ENCODE measurements around the gene RBM6.

RBM6 gene

DNA sequence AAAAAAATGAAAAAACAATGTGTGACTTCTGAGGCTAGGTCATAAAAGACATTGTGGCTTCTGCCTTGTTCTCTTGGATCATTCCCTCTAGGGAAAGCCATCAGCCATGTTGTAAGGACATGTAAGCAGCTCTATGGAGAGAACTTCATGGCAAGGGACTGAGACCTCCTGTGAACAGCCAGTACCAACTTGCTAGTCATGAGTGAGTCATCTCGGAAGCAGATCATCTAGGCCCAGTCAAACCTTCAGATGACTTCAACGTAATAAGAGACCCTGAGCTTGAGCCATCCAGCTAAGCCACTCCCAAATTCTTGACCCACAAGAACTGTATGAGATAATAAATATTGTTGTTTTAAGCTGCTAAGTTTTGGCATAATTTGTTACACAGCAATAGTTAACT, 15.3 kb upstream of the RBM6 start:
- H3K4me1 ChIP-seq (ENCODE audit: insufficient read depth, insufficient read length), result peaks cover 6% of the 10 kb centered on the region
- no peaks in the 10 kb centered on the region for H3K9me3 ChIP-seq (ENCODE audit: insufficient read depth, low read length)
- H3K36me3 ChIP-seq (ENCODE audit: insufficient read depth, insufficient read length, low read length), result no peaks in the 10 kb centered on the region
- H3K4me3 ChIP-seq (ENCODE audit: insufficient read length, low read depth), result no peak overlapping the region
- no peak overlapping the region for H3K9ac ChIP-seq (ENCODE audit: insufficient read length, low read depth)
- no peak for DNase-seq (ENCODE audit: low read depth, low spot score)
- no peak for TF ChIP-seq YY1 (IDR thresholded peaks at IDR 0.05; ENCODE audit: insufficient read depth, insufficient read length)
- TF ChIP-seq ZNF274 (IDR thresholded peaks at IDR 0.05; ENCODE audit: low read depth, low read length), result no peak
- no peak for TF ChIP-seq SUZ12 (IDR thresholded peaks at IDR 0.05; ENCODE audit: extremely low read depth, insufficient read depth, insufficient read length)
- H3K27me3 ChIP-seq (ENCODE audit: insufficient read depth, insufficient read length), result no peaks in the 10 kb centered on the region

DNA sequence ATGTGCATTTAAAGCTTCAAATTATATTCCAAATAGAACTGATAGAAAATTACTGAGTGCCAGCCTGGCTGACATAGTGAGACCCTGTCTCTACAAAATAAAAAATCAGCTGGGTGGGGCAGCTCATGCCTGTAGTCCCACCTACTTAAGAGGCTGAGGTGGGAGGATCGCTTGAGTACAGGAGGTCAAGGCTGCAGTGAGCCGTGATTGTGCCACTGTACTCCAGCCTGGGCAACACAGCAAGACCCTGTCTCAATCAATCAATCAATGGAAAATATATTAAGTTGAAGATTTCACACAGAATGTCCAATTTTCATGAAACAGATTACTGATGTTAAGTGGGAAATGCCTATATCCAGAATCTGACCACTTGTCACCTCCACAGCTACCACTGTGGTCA, 14.5 kb upstream of the RBM6 start:
- peaks cover 6% of the 10 kb centered on the region for H3K4me1 ChIP-seq (ENCODE audit: insufficient read depth, insufficient read length)
- TF ChIP-seq YY1 (IDR thresholded peaks at IDR 0.05; ENCODE audit: insufficient read depth, insufficient read length) (no peak), SUZ12 (IDR thresholded peaks at IDR 0.05; ENCODE audit: extremely low read depth, insufficient read depth, insufficient read length) (no peak), ZNF274 (IDR thresholded peaks at IDR 0.05; ENCODE audit: low read depth, low read length) (no peak)
- H3K27me3 ChIP-seq (ENCODE audit: insufficient read depth, insufficient read length), result no peaks in the 10 kb centered on the region
- no peaks in the 10 kb centered on the region for H3K36me3 ChIP-seq (ENCODE audit: insufficient read depth, insufficient read length, low read length)
- no peak for DNase-seq (ENCODE audit: low read depth, low spot score)
- no peak overlapping the region for H3K9ac ChIP-seq (ENCODE audit: insufficient read length, low read depth)
- H3K4me3 ChIP-seq (ENCODE audit: insufficient read length, low read depth), result no peak overlapping the region
- H3K9me3 ChIP-seq (ENCODE audit: insufficient read depth, low read length), result no peaks in the 10 kb centered on the region

DNA sequence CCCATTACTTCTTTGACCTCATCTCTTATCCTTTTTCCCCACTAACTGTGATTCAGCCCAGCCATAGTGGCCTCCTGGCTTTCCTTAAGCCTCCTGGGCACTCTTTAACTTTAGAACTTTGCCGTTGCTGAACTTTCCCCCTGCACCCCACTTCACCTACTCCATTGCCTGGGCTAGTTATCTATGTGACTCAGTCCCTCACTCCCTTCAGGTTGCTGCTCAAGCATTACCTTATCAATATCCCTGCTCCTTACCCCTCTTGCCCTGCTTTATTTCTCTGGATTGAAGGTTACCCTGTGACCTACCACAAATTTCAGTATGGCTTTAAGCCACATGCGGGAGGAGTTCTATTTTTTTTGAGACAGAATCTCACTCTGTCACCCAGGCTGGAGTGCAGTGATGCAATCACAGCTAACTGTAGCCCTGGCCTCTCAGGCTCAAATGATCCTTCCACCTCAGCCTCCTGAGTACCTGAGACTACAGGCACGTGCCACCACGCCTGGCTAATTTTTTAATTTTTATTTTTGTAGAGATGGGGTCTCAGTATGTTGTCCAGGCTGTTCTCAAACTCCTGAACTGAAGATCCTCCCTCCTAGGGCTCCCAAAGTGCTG, 13.7 kb upstream of the RBM6 start:
- no peak overlapping the region for H3K9ac ChIP-seq (ENCODE audit: insufficient read length, low read depth)
- DNase-seq (ENCODE audit: low read depth, low spot score), result no peak
- H3K4me3 ChIP-seq (ENCODE audit: insufficient read length, low read depth), result no peak overlapping the region
- H3K27me3 ChIP-seq (ENCODE audit: insufficient read depth, insufficient read length), result no peaks in the 10 kb centered on the region
- H3K9me3 ChIP-seq (ENCODE audit: insufficient read depth, low read length), result no peaks in the 10 kb centered on the region
- TF ChIP-seq YY1 (IDR thresholded peaks at IDR 0.05; ENCODE audit: insufficient read depth, insufficient read length), result no peak
- no peak for TF ChIP-seq ZNF274 (IDR thresholded peaks at IDR 0.05; ENCODE audit: low read depth, low read length)
- TF ChIP-seq SUZ12 (IDR thresholded peaks at IDR 0.05; ENCODE audit: extremely low read depth, insufficient read depth, insufficient read length), result no peak
- H3K4me1 ChIP-seq (ENCODE audit: insufficient read depth, insufficient read length), result peaks cover 6% of the 10 kb centered on the region
- H3K36me3 ChIP-seq (ENCODE audit: insufficient read depth, insufficient read length, low read length), result no peaks in the 10 kb centered on the region

DNA sequence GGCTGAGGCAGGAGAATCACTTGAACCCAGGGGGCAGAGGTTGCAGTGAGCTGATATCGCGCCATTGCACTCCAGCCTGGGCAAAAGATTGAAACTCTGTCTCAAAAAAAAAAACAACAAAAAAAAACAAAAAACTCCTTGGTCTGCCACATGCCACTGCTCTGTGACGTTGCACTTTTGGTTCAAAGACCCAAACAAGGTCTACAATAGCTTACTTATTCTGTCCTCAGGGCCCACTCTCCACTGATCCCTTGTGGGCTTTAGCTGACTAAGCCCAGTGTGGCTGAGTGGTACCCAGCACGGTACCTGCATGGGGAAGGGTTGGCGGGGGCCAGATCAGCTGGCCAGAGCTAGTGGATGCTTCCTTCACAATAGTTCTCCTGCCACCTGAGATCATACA, 12.2 kb upstream of the RBM6 start:
- no peak overlapping the region for H3K9ac ChIP-seq (ENCODE audit: insufficient read length, low read depth)
- TF ChIP-seq SUZ12 (IDR thresholded peaks at IDR 0.05; ENCODE audit: extremely low read depth, insufficient read depth, insufficient read length) (no peak), YY1 (IDR thresholded peaks at IDR 0.05; ENCODE audit: insufficient read depth, insufficient read length) (no peak), ZNF274 (IDR thresholded peaks at IDR 0.05; ENCODE audit: low read depth, low read length) (no peak)
- no peak overlapping the region for H3K4me3 ChIP-seq (ENCODE audit: insufficient read length, low read depth)
- no peak for DNase-seq (ENCODE audit: low read depth, low spot score)
- H3K9me3 ChIP-seq (ENCODE audit: insufficient read depth, low read length), result no peaks in the 10 kb centered on the region
- H3K27me3 ChIP-seq (ENCODE audit: insufficient read depth, insufficient read length), result no peaks in the 10 kb centered on the region
- H3K4me1 ChIP-seq (ENCODE audit: insufficient read depth, insufficient read length), result peaks cover 6% of the 10 kb centered on the region
- H3K36me3 ChIP-seq (ENCODE audit: insufficient read depth, insufficient read length, low read length), result no peaks in the 10 kb centered on the region

- Histone ChIP-seq H3K27me3 (ENCODE audit: insufficient read depth, insufficient read length) (no peaks in the 10 kb centered on the region), H3K4me3 (ENCODE audit: insufficient read length, low read depth) (peak overlapping the region; percentile 2), H3K36me3 (ENCODE audit: insufficient read depth, insufficient read length, low read length) (no peaks in the 10 kb centered on the region), H3K9ac (ENCODE audit: insufficient read length, low read depth) (no peak overlapping the region), H3K4me1 (ENCODE audit: insufficient read depth, insufficient read length) (peaks cover 6% of the 10 kb centered on the region), H3K9me3 (ENCODE audit: insufficient read depth, low read length) (no peaks in the 10 kb centered on the region)
- TF ChIP-seq ZNF274 (IDR thresholded peaks at IDR 0.05; ENCODE audit: low read depth, low read length) (no peak), SUZ12 (IDR thresholded peaks at IDR 0.05; ENCODE audit: extremely low read depth, insufficient read depth, insufficient read length) (no peak), YY1 (IDR thresholded peaks at IDR 0.05; ENCODE audit: insufficient read depth, insufficient read length) (no peak)
- no peak for DNase-seq (ENCODE audit: low read depth, low spot score)
These were observed 11.4 kb upstream of the RBM6 start for GRCh38 chr3:49928481-49929017.

DNA sequence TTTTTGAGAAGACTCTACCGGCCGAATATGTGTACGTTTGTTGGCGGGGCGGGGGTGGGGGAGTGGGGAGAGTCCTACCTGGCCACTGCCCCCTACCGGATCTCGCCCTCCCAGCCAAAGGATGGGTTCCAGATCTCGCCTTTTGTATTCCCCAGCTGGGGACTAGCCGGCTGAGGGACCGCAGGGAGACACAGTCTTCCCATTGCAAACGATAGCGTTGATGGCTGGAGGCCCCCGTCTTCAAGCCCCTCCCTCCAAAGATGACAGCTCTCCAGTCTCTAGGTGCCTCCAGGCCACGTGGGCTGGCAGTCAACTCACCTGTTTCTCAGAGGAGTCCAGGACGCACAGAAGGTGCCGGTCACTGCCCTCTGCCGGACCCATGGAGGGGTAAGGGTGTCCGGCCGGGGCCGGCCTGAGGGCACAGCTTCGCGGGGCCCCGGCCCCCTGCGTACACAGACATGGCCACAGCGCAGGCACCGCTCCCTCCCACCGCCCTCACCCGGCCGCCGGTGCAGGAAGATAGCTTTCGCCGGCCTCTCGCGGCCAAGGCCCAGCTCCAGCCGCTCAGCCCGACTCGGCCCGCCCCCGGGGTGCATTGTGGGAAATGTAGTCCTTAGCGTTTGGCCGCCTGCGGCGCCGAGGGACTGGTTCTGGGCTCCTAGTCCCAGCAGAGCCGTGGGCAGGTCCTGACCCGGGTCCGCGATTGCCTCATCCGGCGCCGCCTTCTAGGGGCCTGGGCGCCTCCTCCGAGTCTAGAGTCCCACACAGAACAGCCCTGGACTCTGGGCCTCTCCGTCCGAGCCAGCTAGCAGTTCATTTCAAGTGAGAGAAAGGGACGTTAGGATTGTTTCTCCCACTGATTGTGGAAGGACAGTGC, 10.4 kb upstream of the RBM6 start, which contains the start of gene MON1A:
MON1A (minus strand) TSS at position 521 of the 877 bp plus-strand sequence. CDS start 16,465 bp downstream, outside the sequence.
- TF ChIP-seq YY1 (IDR thresholded peaks at IDR 0.05; ENCODE audit: insufficient read depth, insufficient read length), result peak; percentile 12
- TF ChIP-seq SUZ12 (IDR thresholded peaks at IDR 0.05; ENCODE audit: extremely low read depth, insufficient read depth, insufficient read length), result no peak
- Histone ChIP-seq H3K9ac (ENCODE audit: insufficient read length, low read depth) (peak within 1 kb of the TSS; percentile 84), H3K4me1 (ENCODE audit: insufficient read depth, insufficient read length) (peaks cover 6% of the 10 kb centered on the region), H3K27me3 (ENCODE audit: insufficient read depth, insufficient read length) (no peaks in the 10 kb centered on the region), H3K9me3 (ENCODE audit: insufficient read depth, low read length) (no peaks in the 10 kb centered on the region), H3K36me3 (ENCODE audit: insufficient read depth, insufficient read length, low read length) (no peaks in the 10 kb centered on the region), H3K4me3 (ENCODE audit: insufficient read length, low read depth) (peak within 1 kb of the TSS; percentile 81)
- DNase-seq (ENCODE audit: low read depth, low spot score), result peak; percentile 77

DNA sequence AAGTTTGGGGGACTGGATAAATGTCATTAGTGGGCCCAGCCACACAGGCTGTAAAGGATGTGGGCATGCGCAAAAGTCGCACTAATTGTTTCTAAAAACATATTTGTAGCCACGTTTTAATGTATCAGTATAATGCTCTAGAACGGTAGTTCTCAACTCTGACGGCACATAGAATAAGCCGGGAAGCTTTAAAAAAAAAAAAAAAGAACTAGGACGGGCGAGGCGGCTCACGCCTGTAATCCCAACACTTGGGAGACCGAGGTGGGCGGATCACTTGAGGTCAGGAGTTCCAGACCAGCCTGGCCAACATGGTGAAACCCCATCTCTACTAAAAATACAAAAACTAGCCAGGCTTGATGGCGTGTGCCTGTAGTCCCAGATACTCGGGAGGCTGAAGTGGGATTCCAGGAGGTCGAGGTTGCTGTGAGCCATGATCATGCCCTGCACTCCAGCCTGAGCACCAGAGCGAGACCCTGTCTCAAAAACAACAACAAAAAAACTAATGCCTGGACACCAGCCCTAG, 9.7 kb upstream of the RBM6 start:
- no peaks in the 10 kb centered on the region for H3K27me3 ChIP-seq (ENCODE audit: insufficient read depth, insufficient read length)
- TF ChIP-seq ZNF274 (IDR thresholded peaks at IDR 0.05; ENCODE audit: low read depth, low read length) (no peak), YY1 (IDR thresholded peaks at IDR 0.05; ENCODE audit: insufficient read depth, insufficient read length) (no peak), SUZ12 (IDR thresholded peaks at IDR 0.05; ENCODE audit: extremely low read depth, insufficient read depth, insufficient read length) (no peak)
- H3K4me3 ChIP-seq (ENCODE audit: insufficient read length, low read depth), result peak overlapping the region; percentile 81
- H3K9ac ChIP-seq (ENCODE audit: insufficient read length, low read depth), result peak overlapping the region; percentile 67
- peaks cover 6% of the 10 kb centered on the region for H3K4me1 ChIP-seq (ENCODE audit: insufficient read depth, insufficient read length)
- DNase-seq (ENCODE audit: low read depth, low spot score), result no peak
- H3K36me3 ChIP-seq (ENCODE audit: insufficient read depth, insufficient read length, low read length), result no peaks in the 10 kb centered on the region
- H3K9me3 ChIP-seq (ENCODE audit: insufficient read depth, low read length), result no peaks in the 10 kb centered on the region

Measured in NT2/D1 (cell line).